ENCODE measurements around the gene DLEC1. TPM values are rescaled to one million over a fixed set of nuclear protein-coding genes. Genes with fewer than 3 reads are reported as not detected.

The DLEC1 gene
- total RNA-seq, 2 donors from 2014 or later, result 3.9 to 6.0 TPM

- no peak overlapping the region for H3K4me3 Mint-ChIP-seq
- H3K9me3 ChIP-seq (ENCODE audit: control insufficient read depth, low read length), result no peaks in the 10 kb centered on the region
- no peaks in the 10 kb centered on the region for H3K27me3 ChIP-seq (ENCODE audit: control insufficient read depth, insufficient read depth, low read length, poor library complexity, severe bottlenecking)
- H3K4me3 ChIP-seq (ENCODE audit: low read length), result no peak overlapping the region
- no peaks in the 10 kb centered on the region for H3K4me1 ChIP-seq (ENCODE audit: control insufficient read depth, insufficient read depth, low read length)
- no peak overlapping the region for H3K27ac ChIP-seq (ENCODE audit: low read depth, low read length)
- H3K36me3 ChIP-seq (ENCODE audit: control insufficient read depth, insufficient read depth, low read length), result no peaks in the 10 kb centered on the region
- H3K27ac Mint-ChIP-seq, result no peak overlapping the region
- no peak overlapping the region for H3K9ac ChIP-seq (ENCODE audit: extremely low read depth, low read length, poor library complexity, severe bottlenecking)
- no peak for TF ChIP-seq CTCF (conservative IDR thresholded peaks at IDR 0.05)
- peaks cover 3% of the 10 kb centered on the region for H3K9me3 Mint-ChIP-seq
- peak; percentile 19 for DNase-seq
- H3K27me3 Mint-ChIP-seq (ENCODE audit: insufficient read depth), result peaks cover 6% of the 10 kb centered on the region
- WGBS, 2 experiments (ENCODE audit: insufficient coverage in 1 of 2, insufficient read length in 1 of 2), result 91 to 100% methylated on average over 4 to 6 of the region's 6 CpGs
- H3K36me3 Mint-ChIP-seq (ENCODE audit: low read depth), result no peaks in the 10 kb centered on the region
- no peaks in the 10 kb centered on the region for H3K4me1 Mint-ChIP-seq
These were observed 71.5 kb downstream of the DLEC1 start for GRCh38 chr3:38110314-38111050.

- no peaks in the 10 kb centered on the region for H3K9me3 ChIP-seq (ENCODE audit: control insufficient read depth, low read length)
- H3K27me3 Mint-ChIP-seq (ENCODE audit: insufficient read depth), result peaks cover 11% of the 10 kb centered on the region
- H3K9ac ChIP-seq (ENCODE audit: extremely low read depth, low read length, poor library complexity, severe bottlenecking), result no peak overlapping the region
- H3K4me1 ChIP-seq (ENCODE audit: control insufficient read depth, insufficient read depth, low read length), result no peaks in the 10 kb centered on the region
- H3K4me3 ChIP-seq (ENCODE audit: low read length), result no peak overlapping the region
- no peaks in the 10 kb centered on the region for H3K4me1 Mint-ChIP-seq
- no peaks in the 10 kb centered on the region for H3K36me3 ChIP-seq (ENCODE audit: control insufficient read depth, insufficient read depth, low read length)
- H3K36me3 Mint-ChIP-seq (ENCODE audit: low read depth), result no peaks in the 10 kb centered on the region
- no peak overlapping the region for H3K27ac ChIP-seq (ENCODE audit: low read depth, low read length)
- DNase-seq, result no peak
- 90 to 91% methylated on average over 2 to 4 of the region's 4 CpGs for WGBS, 2 experiments (ENCODE audit: insufficient coverage in 1 of 2, insufficient read length in 1 of 2)
- H3K27me3 ChIP-seq (ENCODE audit: control insufficient read depth, insufficient read depth, low read length, poor library complexity, severe bottlenecking), result no peaks in the 10 kb centered on the region
- TF ChIP-seq CTCF (conservative IDR thresholded peaks at IDR 0.05), result no peak
- H3K9me3 Mint-ChIP-seq, result no peaks in the 10 kb centered on the region
- H3K4me3 Mint-ChIP-seq, result no peak overlapping the region
- H3K27ac Mint-ChIP-seq, result no peak overlapping the region
These were observed 72.2 kb downstream of the DLEC1 start for GRCh38 chr3:38111201-38111600.

GRCh38 chr3:38111696-38112377, 72.8 kb downstream of the DLEC1 start:
- no peak overlapping the region for H3K9ac ChIP-seq (ENCODE audit: extremely low read depth, low read length, poor library complexity, severe bottlenecking)
- no peak overlapping the region for H3K27ac Mint-ChIP-seq
- H3K9me3 Mint-ChIP-seq, result no peaks in the 10 kb centered on the region
- H3K27me3 ChIP-seq (ENCODE audit: control insufficient read depth, insufficient read depth, low read length, poor library complexity, severe bottlenecking), result no peaks in the 10 kb centered on the region
- peak; percentile 39 for DNase-seq
- H3K4me3 Mint-ChIP-seq, result no peak overlapping the region
- H3K36me3 Mint-ChIP-seq (ENCODE audit: low read depth), result no peaks in the 10 kb centered on the region
- no peaks in the 10 kb centered on the region for H3K4me1 ChIP-seq (ENCODE audit: control insufficient read depth, insufficient read depth, low read length)
- H3K36me3 ChIP-seq (ENCODE audit: control insufficient read depth, insufficient read depth, low read length), result no peaks in the 10 kb centered on the region
- no peak for TF ChIP-seq CTCF (conservative IDR thresholded peaks at IDR 0.05)
- peaks cover 10% of the 10 kb centered on the region for H3K27me3 Mint-ChIP-seq (ENCODE audit: insufficient read depth)
- no peak overlapping the region for H3K4me3 ChIP-seq (ENCODE audit: low read length)
- WGBS, 2 experiments (ENCODE audit: insufficient coverage in 1 of 2, insufficient read length in 1 of 2), result 87 to 95% methylated on average over 6 to 16 of the region's 16 CpGs
- H3K9me3 ChIP-seq (ENCODE audit: control insufficient read depth, low read length), result no peaks in the 10 kb centered on the region
- H3K27ac ChIP-seq (ENCODE audit: low read depth, low read length), result no peak overlapping the region
- no peaks in the 10 kb centered on the region for H3K4me1 Mint-ChIP-seq

Data from endodermal cell (in vitro differentiated cells).